ENCODE data around the gene RAB5B.

DNA sequence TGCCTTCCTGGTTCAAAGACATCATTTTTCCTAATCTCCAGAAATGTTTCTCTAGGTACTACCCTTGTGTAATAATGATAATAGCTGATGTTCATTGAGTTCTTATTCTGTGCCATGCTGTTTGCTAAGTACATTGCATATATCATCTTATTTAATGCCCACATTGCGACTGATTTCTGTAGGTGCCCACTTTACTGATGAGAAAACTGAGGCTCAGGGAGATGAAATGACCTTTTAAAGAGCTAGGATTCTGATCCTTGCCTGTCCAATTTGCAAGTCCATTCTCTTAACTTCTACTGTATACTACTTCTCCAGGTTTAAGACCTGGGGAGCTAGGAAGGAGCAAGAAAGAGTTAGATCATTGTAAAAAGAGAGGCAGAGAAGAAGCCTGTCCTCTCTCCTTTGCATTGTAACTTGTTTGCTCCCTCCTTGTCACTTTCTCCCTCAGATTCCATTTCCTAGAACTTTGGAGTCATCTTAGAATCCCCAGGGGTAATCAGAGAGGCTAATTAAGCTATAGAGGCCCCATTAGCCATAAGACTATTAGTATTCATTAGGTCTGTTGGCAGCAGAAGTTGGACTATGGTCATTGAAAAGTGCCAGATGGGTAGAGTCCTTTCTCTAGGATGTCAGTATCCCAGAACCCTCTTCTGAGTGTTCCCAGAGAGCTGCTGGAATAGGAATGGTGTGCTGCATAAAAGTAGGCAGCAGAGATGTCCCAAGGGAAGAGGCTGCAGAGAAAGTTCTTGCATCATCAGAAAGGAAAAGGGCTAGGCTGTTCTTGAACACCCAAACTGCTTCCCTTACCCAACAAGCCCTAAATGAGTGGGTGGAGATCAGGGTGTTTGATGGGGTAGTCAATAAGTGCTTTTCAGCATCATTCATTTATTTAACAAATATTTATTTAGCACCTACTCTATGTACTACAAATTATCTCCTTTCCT, 39.8 kb upstream of the RAB5B start:
- TF ChIP-seq, protein P1, sequence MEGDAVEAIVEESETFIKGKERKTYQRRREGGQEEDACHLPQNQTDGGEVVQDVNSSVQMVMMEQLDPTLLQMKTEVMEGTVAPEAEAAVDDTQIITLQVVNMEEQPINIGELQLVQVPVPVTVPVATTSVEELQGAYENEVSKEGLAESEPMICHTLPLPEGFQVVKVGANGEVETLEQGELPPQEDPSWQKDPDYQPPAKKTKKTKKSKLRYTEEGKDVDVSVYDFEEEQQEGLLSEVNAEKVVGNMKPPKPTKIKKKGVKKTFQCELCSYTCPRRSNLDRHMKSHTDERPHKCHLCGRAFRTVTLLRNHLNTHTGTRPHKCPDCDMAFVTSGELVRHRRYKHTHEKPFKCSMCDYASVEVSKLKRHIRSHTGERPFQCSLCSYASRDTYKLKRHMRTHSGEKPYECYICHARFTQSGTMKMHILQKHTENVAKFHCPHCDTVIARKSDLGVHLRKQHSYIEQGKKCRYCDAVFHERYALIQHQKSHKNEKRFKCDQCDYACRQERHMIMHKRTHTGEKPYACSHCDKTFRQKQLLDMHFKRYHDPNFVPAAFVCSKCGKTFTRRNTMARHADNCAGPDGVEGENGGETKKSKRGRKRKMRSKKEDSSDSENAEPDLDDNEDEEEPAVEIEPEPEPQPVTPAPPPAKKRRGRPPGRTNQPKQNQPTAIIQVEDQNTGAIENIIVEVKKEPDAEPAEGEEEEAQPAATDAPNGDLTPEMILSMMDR (conservative IDR thresholded peaks at IDR 0.05; ENCODE audit: low read length), result no peak
- no peak for TF ChIP-seq EZH2phosphoT487 (IDR thresholded peaks at IDR 0.05; ENCODE audit: borderline replicate concordance, low read depth, low read length)

All from OCI-LY7 (cell line).